SIG-M5 treated with dmso at 0.1 percent for 504 hours (cell line): ENCODE data around the gene CCDC157.

Source experiments
- DNase-seq: peaks from one replicate; lab custom pipeline; 2025; ENCODE audit not compliant: unreplicated experiment; lab: John Stamatoyannopoulos, UW

Gene CCDC157

GRCh38 chr22:30356449-30357235 lies at the start of gene CCDC157, which contains the start of gene SF3A1:
CCDC157 (plus strand) TSS chr22:30357007; CDS start chr22:30366001, 8,994 bp downstream.
SF3A1 (minus strand) TSS chr22:30356894; CDS start chr22:30356792, 102 bp downstream.
- peak; percentile 75 for DNase-seq

GRCh38 chr22:30307041-30307574 lies 49.7 kb upstream of the CCDC157 start:
- DNase-seq: no peak

- DNase-seq: no peak
Measured at GRCh38 chr22:30308093-30308492, 48.7 kb upstream of the CCDC157 start.

- no peak for DNase-seq
Measured at GRCh38 chr22:30308518-30309230, 48.1 kb upstream of the CCDC157 start.

GRCh38 chr22:30309951-30310741 lies 46.7 kb upstream of the CCDC157 start:
- peak; percentile 85 for DNase-seq

GRCh38 chr22:30310881-30311771 lies 45.7 kb upstream of the CCDC157 start:
- DNase-seq: no peak

GRCh38 chr22:30312053-30312452 lies 44.8 kb upstream of the CCDC157 start:
- DNase-seq: no peak

GRCh38 chr22:30313527-30314363 lies 43.1 kb upstream of the CCDC157 start:
- DNase-seq: no peak

- no peak for DNase-seq
Measured at GRCh38 chr22:30314915-30315314, 41.9 kb upstream of the CCDC157 start.

GRCh38 chr22:30315962-30316576 lies 40.7 kb upstream of the CCDC157 start:
- no peak for DNase-seq

- no peak for DNase-seq
Measured at GRCh38 chr22:30317778-30318177, 39.0 kb upstream of the CCDC157 start.

GRCh38 chr22:30318799-30319419 lies 37.9 kb upstream of the CCDC157 start:
- peak; percentile 21 for DNase-seq

GRCh38 chr22:30320021-30320556 lies 36.7 kb upstream of the CCDC157 start:
- no peak for DNase-seq

- no peak for DNase-seq
Measured at GRCh38 chr22:30321461-30321860, 35.3 kb upstream of the CCDC157 start.

- no peak for DNase-seq
Measured at GRCh38 chr22:30323246-30323645, 33.6 kb upstream of the CCDC157 start.

GRCh38 chr22:30324014-30324730 lies 32.6 kb upstream of the CCDC157 start:
- no peak for DNase-seq

GRCh38 chr22:30325065-30325720 lies 31.6 kb upstream of the CCDC157 start:
- no peak for DNase-seq
